Liver (tissue), 9 donors: ENCODE results near the gene BABAM1. TPM values are rescaled to one million over a fixed set of nuclear protein-coding genes. Genes with fewer than 3 reads are reported as not detected.

ENCODE experiments used
- DNase-seq: peaks from one replicate; pipeline ENCODE4 v3.0.0-alpha.2; 2017; ENCODE audit warnings: low spot score
- H3K27ac ChIP-seq, 2 donors: one replicate each; pipeline ENCODE4 v1.7.0; 2013; ENCODE audit warnings: inconsistent platforms in 2 of 2, low read length in 2 of 2, control low read depth in 1 of 2, low read depth in 1 of 2, mild to moderate bottlenecking in 1 of 2
- H3K27me3 ChIP-seq, 4 donors: one replicate each; pipeline versions ENCODE4 v1.6.1 to v1.7.0; 2013; ENCODE audit warnings: low read length in 3 of 4, inconsistent platforms in 1 of 4, mild to moderate bottlenecking in 1 of 4, moderate library complexity in 1 of 4; ENCODE audit not compliant: control insufficient read depth in 4 of 4, insufficient read depth in 4 of 4
- H3K36me3 ChIP-seq, 4 donors: one replicate each; pipeline versions ENCODE4 v1.6.1 to v1.7.0; 2013; ENCODE audit warnings: low read length in 3 of 4, mild to moderate bottlenecking in 3 of 4, low read depth in 1 of 4, moderate library complexity in 1 of 4; ENCODE audit not compliant: control insufficient read depth in 4 of 4, insufficient read depth in 3 of 4
- H3K4me1 ChIP-seq, 4 donors: one replicate each; pipeline versions ENCODE4 v1.6.1 to v1.7.0; 2013; ENCODE audit warnings: low read length in 3 of 4, mild to moderate bottlenecking in 3 of 4, moderate library complexity in 1 of 4; ENCODE audit not compliant: control insufficient read depth in 4 of 4, insufficient read depth in 4 of 4
- H3K4me3 ChIP-seq, 3 donors: one replicate each; pipeline versions ENCODE4 v1.6.1 to v1.7.0; 2013; ENCODE audit warnings: low read length in 3 of 3, control low read depth in 1 of 3, low read depth in 1 of 3, mild to moderate bottlenecking in 1 of 3
- H3K9ac ChIP-seq, 2 donors: one replicate each; pipeline ENCODE4 v1.7.0; 2013; ENCODE audit warnings: low read length in 2 of 2, mild to moderate bottlenecking in 2 of 2, moderate library complexity in 2 of 2, control low read depth in 1 of 2, low read depth in 1 of 2
- H3K9me3 ChIP-seq, 4 donors: one replicate each; pipeline versions ENCODE4 v1.6.1 to v1.7.0; 2013; ENCODE audit warnings: low read length in 3 of 4; ENCODE audit not compliant: control insufficient read depth in 4 of 4
- CTCF ChIP-seq: fragments of 150-350 bp; IDR thresholded peaks from 2 replicates; pipeline ENCODE4 v1.5.1; 2017; ENCODE audit warnings: improper control_type of control experiment, low read depth, low read length; ENCODE audit not compliant: missing input control
- EGR1 ChIP-seq, 2 donors: IDR thresholded peaks; 2 replicates each; pipeline ENCODE4 v1.6.1; 2016 to 2018; ENCODE audit warnings: antibody characterized with exemption in 2 of 2, low read depth in 2 of 2
- FOXA1 ChIP-seq: IDR thresholded peaks from 2 replicates; pipeline ENCODE4 v1.6.1; 2016; ENCODE audit warnings: antibody characterized with exemption
- FOXA2 ChIP-seq: IDR thresholded peaks from 2 replicates; pipeline ENCODE4 v1.6.1; 2016; ENCODE audit warnings: antibody characterized with exemption
- GABPA ChIP-seq, 2 donors: IDR thresholded peaks in 1 of 2; conservative IDR thresholded peaks in 1 of 2; 2 replicates each; pipeline ENCODE4 v1.6.1; 2016; ENCODE audit warnings: antibody characterized with exemption in 2 of 2, mild to moderate bottlenecking in 1 of 2, moderate library complexity in 1 of 2
- HNF4A ChIP-seq, 2 donors: conservative IDR thresholded peaks; 2 replicates each; pipeline ENCODE4 v1.6.1; 2016; ENCODE audit warnings: antibody characterized with exemption in 2 of 2, mild to moderate bottlenecking in 2 of 2
- HNF4G ChIP-seq: IDR thresholded peaks from 2 replicates; pipeline ENCODE4 v1.6.1; 2016; ENCODE audit warnings: antibody characterized with exemption
- JUND ChIP-seq, 2 donors: IDR thresholded peaks; 2 replicates each; pipeline ENCODE4 v1.6.1; 2016; ENCODE audit warnings: antibody characterized with exemption in 2 of 2
- MAX ChIP-seq: IDR thresholded peaks from 2 replicates; pipeline ENCODE4 v1.6.1; 2016; ENCODE audit warnings: antibody characterized with exemption
- NR2F2 ChIP-seq: IDR thresholded peaks from 2 replicates; pipeline ENCODE4 v1.6.1; 2016; ENCODE audit warnings: antibody characterized with exemption
- RAD21 ChIP-seq, 2 donors: IDR thresholded peaks; 2 replicates each; pipeline ENCODE4 v1.6.1; 2016; ENCODE audit warnings: antibody characterized with exemption in 2 of 2, mild to moderate bottlenecking in 2 of 2
- REST ChIP-seq: IDR thresholded peaks from 2 replicates; pipeline ENCODE4 v1.6.1; 2016; ENCODE audit warnings: antibody characterized with exemption, mild to moderate bottlenecking
- RXRA ChIP-seq, 2 donors: IDR thresholded peaks; 2 replicates each; pipeline ENCODE4 v1.6.1; 2017 to 2018; ENCODE audit warnings: antibody characterized with exemption in 2 of 2, mild to moderate bottlenecking in 1 of 2
- SP1 ChIP-seq: IDR thresholded peaks from 2 replicates; pipeline ENCODE4 v1.6.1; 2018; ENCODE audit warnings: antibody characterized with exemption, mild to moderate bottlenecking
- TAF1 ChIP-seq: conservative IDR thresholded peaks from 2 replicates; pipeline ENCODE4 v1.6.1; 2016; ENCODE audit warnings: antibody characterized with exemption, mild to moderate bottlenecking
- YY1 ChIP-seq: IDR thresholded peaks from 2 replicates; pipeline ENCODE4 v1.6.1; 2016; ENCODE audit warnings: antibody characterized with exemption, mild to moderate bottlenecking
- ZBTB33 ChIP-seq: IDR thresholded peaks from 2 replicates; pipeline ENCODE4 v1.6.1; 2016; ENCODE audit warnings: antibody characterized with exemption
- WGBS: extraction: QIAGEN DNeasy Blood & Tissue Kit; methylation state at CpG from one replicate; pipeline ENCODE4 v1.1.7; 2013; 5-methylcytosine and 5-hydroxymethylcytosine counted together
- polyA plus RNA-seq, 2 donors: library from polyadenylated mRNA; stranded (reverse) in 1 of 2; unstranded in 1 of 2; fragments of 200-250 nt in 1 of 2; fragments of >200 nt in 1 of 2; fragmentation: Nextera tagmentation in 1 of 2; extraction: Ambion mirVana in 1 of 2; gene quantifications; one replicate each; pipeline versions ENCODE4 v1.2.1 to v1.2.3, GENCODE V29; 2013 to 2015
- total RNA-seq, 2 donors: library from RNA; depleted of rRNA; stranded (reverse); fragments of >200 nt; gene quantifications; one replicate each; pipeline ENCODE4 v1.2.3, GENCODE V29; 2014
- TF ChIP-seq, protein P1 (sequence below): IDR thresholded peaks from 2 replicates; pipeline ENCODE4 v1.6.1; 2016; ENCODE audit warnings: antibody characterized with exemption
- donor health status: healthy.
- donor health status: healthy.
- donor health status: healthy.
- donor health status: healthy.
- donor health status: healthy.

Gene BABAM1
- total and polyA plus RNA-seq, 4 donors = 29.3 to 47.0 (median 33.5) TPM

GRCh38 chr19:17303167-17303939 is 36.1 kb downstream of the BABAM1 start, which contains the start of gene ABHD8:
TSS of gene ABHD8 (minus strand) at chr19:17303425. CDS start at chr19:17301616, 1,809 bp downstream.
- peaks cover 0 to 1% (median under 1%) of the 10 kb centered on the region in 4 donors for H3K9me3 ChIP-seq
- H3K4me1 ChIP-seq = peaks cover 12 to 45% (median 36%) of the 10 kb centered on the region in 4 donors
- TF ChIP-seq CTCF (peak; percentile 62), HNF4A (conservative IDR thresholded peaks at IDR 0.05) (no peak), FOXA2 (no peak), ZBTB33 (no peak), HNF4G (no peak), NR2F2 (no peak), EGR1 (IDR thresholded peaks at IDR 0.05; ENCODE audit: low read depth in 2 of 2) (no peak), GABPA (IDR thresholded peaks at IDR 0.05 in 1 of 2, conservative IDR thresholded peaks at IDR 0.05 in 1 of 2) (no peak), RAD21 (IDR thresholded peaks at IDR 0.05) (peak in 1 of 2 donors; percentile 28), FOXA1 (peak; percentile 33), TAF1 (no peak), MAX (no peak), JUND (IDR thresholded peaks at IDR 0.05) (no peak), RXRA (IDR thresholded peaks at IDR 0.05) (peak; percentile 46 to 48), SP1 (peak; percentile 90), YY1 (no peak), REST (no peak)
- TF ChIP-seq, protein P1, sequence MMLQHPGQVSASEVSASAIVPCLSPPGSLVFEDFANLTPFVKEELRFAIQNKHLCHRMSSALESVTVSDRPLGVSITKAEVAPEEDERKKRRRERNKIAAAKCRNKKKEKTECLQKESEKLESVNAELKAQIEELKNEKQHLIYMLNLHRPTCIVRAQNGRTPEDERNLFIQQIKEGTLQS = no peak
- peak within 1 kb of the TSS in 1 of 2 donors; percentile 59 for H3K9ac ChIP-seq
- WGBS = 2% methylated on average over 52 of the region's 52 CpGs
- peak; percentile 97 for DNase-seq
- no peaks in the 10 kb centered on the region for H3K27me3 ChIP-seq
- H3K4me3 ChIP-seq = peak within 1 kb of the TSS; percentile 62 to 87 (median 65)
- H3K27ac ChIP-seq = peak within 1 kb of the TSS; percentile 51 to 57
- H3K36me3 ChIP-seq = peaks cover 0 to under 1% (median 0%) of the 10 kb centered on the region in 4 donors
